ENCODE data around the gene GLRX5.

The GLRX5 gene

GRCh38 chr14:95544588-95544987 is 9.7 kb downstream of the GLRX5 start:
- no peak for TF ChIP-seq CTCF (IDR thresholded peaks at IDR 0.05)
- TF ChIP-seq ZFX (IDR thresholded peaks at IDR 0.05; ENCODE audit: borderline replicate concordance) = no peak
- H3K27ac ChIP-seq = no peak overlapping the region

- TF ChIP-seq CTCF (IDR thresholded peaks at IDR 0.05) (no peak), ZFX (IDR thresholded peaks at IDR 0.05; ENCODE audit: borderline replicate concordance) (no peak)
- H3K27ac ChIP-seq = no peak overlapping the region
These were observed 10.8 kb downstream of the GLRX5 start for GRCh38 chr14:95545515-95546168.

GRCh38 chr14:95547272-95547625 is 12.4 kb downstream of the GLRX5 start:
- no peak for TF ChIP-seq CTCF (IDR thresholded peaks at IDR 0.05)
- TF ChIP-seq ZFX (IDR thresholded peaks at IDR 0.05; ENCODE audit: borderline replicate concordance) = no peak
- H3K27ac ChIP-seq = no peak overlapping the region

- no peak for TF ChIP-seq CTCF (IDR thresholded peaks at IDR 0.05)
- no peak for TF ChIP-seq ZFX (IDR thresholded peaks at IDR 0.05; ENCODE audit: borderline replicate concordance)
- no peak overlapping the region for H3K27ac ChIP-seq
These were observed 12.9 kb downstream of the GLRX5 start for GRCh38 chr14:95547626-95548327.

GRCh38 chr14:95548328-95548929 is 13.6 kb downstream of the GLRX5 start:
- no peak overlapping the region for H3K27ac ChIP-seq

GRCh38 chr14:95549656-95550585 is 15.1 kb downstream of the GLRX5 start:
- TF ChIP-seq ZFX (IDR thresholded peaks at IDR 0.05; ENCODE audit: borderline replicate concordance) (no peak), CTCF (IDR thresholded peaks at IDR 0.05) (no peak)
- H3K27ac ChIP-seq = no peak overlapping the region

More at GRCh38 chr14:95548328-95548929, 13.6 kb downstream of the GLRX5 start:
- TF ChIP-seq ZFX (IDR thresholded peaks at IDR 0.05; ENCODE audit: borderline replicate concordance) = no peak
- TF ChIP-seq CTCF (IDR thresholded peaks at IDR 0.05) = no peak

Measured in 22Rv1 (cell line).